ENCODE data around the gene ARFIP1. TPM values are rescaled to one million over a fixed set of nuclear protein-coding genes. Genes with fewer than 3 reads are reported as not detected.

Gene ARFIP1
- polyA plus RNA-seq, 3 donors = 11.7 to 28.4 (median 27.2) TPM

DNA sequence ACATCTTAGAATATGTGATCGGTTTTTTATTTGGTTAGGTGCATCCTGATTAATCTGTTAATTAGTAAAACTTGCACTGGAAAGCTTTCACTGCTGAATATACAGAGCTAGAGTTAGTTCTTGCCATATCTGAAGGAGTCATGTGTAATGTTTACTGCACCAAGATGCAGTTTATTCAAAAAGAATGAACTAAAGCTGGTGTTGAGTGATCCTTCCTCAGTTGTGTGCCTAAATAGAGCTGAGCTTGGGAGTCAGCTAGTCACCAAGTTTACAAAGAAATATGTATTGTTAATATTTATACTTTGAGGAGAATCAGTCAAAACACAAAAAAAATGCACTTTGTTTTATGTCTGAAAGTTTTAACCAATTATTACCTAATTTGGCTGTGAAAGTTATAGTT lies 102.2 kb downstream of the ARFIP1 start:
- Mint-ChIP-seq H3K36me3 (peaks cover 49 to 62% of the 10 kb centered on the region in 2 donors), H3K27me3 (ENCODE audit: low read depth in 3 of 3) (no peaks in the 10 kb centered on the region), H3K9me3 (peaks cover 5 to 11% (median 8%) of the 10 kb centered on the region in 7 donors), H3K4me3 (no peak overlapping the region), H3K27ac (no peak overlapping the region), H3K4me1 (peaks cover 9% of the 10 kb centered on the region)
- DNase-seq = no peak
- Histone ChIP-seq H3K79me2 (ENCODE audit: insufficient read depth, low read length) (no peaks in the 10 kb centered on the region), H3K27me3 (ENCODE audit: control insufficient read depth in 2 of 2, insufficient read depth in 2 of 2, low read length in 2 of 2) (no peaks in the 10 kb centered on the region), H3K4me3 (replicated peaks in 1 of 3; ENCODE audit: low read depth in 2 of 3, low read length in 3 of 3) (no peak overlapping the region), H3K36me3 (replicated peaks in 1 of 2; ENCODE audit: control insufficient read depth in 1 of 2, insufficient read depth in 2 of 2, low read length in 2 of 2) (peaks cover 37 to 62% of the 10 kb centered on the region in 2 donors), H3K27ac (ENCODE audit: low read depth in 1 of 2, low read length in 2 of 2) (no peak overlapping the region), H3K9ac (ENCODE audit: insufficient read depth, low read length, poor library complexity, severe bottlenecking) (no peak overlapping the region), H3K4me2 (replicated peaks; ENCODE audit: extremely low read depth, low read length, poor library complexity, severe bottlenecking) (no peak overlapping the region), H3K4me1 (ENCODE audit: control insufficient read depth in 1 of 2, insufficient read depth in 2 of 2, low read length in 2 of 2) (peaks cover 0 to 4% of the 10 kb centered on the region in 2 donors), H2AFZ (ENCODE audit: insufficient read depth, low read depth, low read length, poor library complexity, severe bottlenecking) (no peak overlapping the region), H4K20me1 (ENCODE audit: insufficient read depth, low read length) (no peaks in the 10 kb centered on the region), H3K9me3 (replicated peaks in 1 of 2; ENCODE audit: control insufficient read depth in 1 of 2, insufficient read depth in 1 of 2, low read length in 2 of 2) (peaks cover 4 to 6% of the 10 kb centered on the region in 2 donors)
- WGBS (ENCODE audit: insufficient coverage) = no CpG with 5 or more reads among the region's 1 CpG
- intact Hi-C loops (cut with micrococcal nuclease) = no loop called here
- no peak for TF ChIP-seq CTCF (IDR thresholded peaks at IDR 0.05)

DNA sequence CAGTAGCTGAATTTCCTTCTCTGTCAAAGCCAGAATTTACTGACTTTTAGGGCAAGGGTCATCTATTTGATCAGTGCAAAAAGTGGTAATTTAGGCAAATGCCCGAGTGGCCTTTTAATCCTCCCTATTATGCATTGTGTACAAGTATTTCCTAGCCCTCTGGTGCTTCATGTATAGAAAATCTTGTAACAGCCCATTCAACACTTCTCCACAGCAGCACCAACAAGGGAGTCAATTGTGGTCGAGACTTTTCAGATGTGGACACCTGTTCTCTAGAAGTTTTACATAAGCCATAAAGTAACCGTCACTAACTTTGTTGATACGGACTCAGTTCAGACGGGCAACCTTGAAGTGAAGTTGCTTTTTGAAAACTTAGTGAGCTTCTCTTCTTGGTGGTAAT lies 105.4 kb downstream of the ARFIP1 start:
- Mint-ChIP-seq H3K4me3 (no peak overlapping the region), H3K9me3 (no peaks in the 10 kb centered on the region), H3K27ac (no peak overlapping the region), H3K36me3 (peaks cover 58 to 68% of the 10 kb centered on the region in 2 donors), H3K4me1 (peaks cover 2% of the 10 kb centered on the region), H3K27me3 (ENCODE audit: low read depth in 3 of 3) (no peaks in the 10 kb centered on the region)
- Histone ChIP-seq H3K27ac (ENCODE audit: low read depth in 1 of 2, low read length in 2 of 2) (no peak overlapping the region), H3K4me2 (replicated peaks; ENCODE audit: extremely low read depth, low read length, poor library complexity, severe bottlenecking) (no peak overlapping the region), H3K9me3 (replicated peaks in 1 of 2; ENCODE audit: control insufficient read depth in 1 of 2, insufficient read depth in 1 of 2, low read length in 2 of 2) (no peaks in the 10 kb centered on the region), H3K9ac (ENCODE audit: insufficient read depth, low read length, poor library complexity, severe bottlenecking) (no peak overlapping the region), H3K4me1 (ENCODE audit: control insufficient read depth in 1 of 2, insufficient read depth in 2 of 2, low read length in 2 of 2) (peaks cover 0 to under 1% of the 10 kb centered on the region in 2 donors), H2AFZ (ENCODE audit: insufficient read depth, low read depth, low read length, poor library complexity, severe bottlenecking) (no peak overlapping the region), H3K27me3 (ENCODE audit: control insufficient read depth in 2 of 2, insufficient read depth in 2 of 2, low read length in 2 of 2) (no peaks in the 10 kb centered on the region), H4K20me1 (ENCODE audit: insufficient read depth, low read length) (no peaks in the 10 kb centered on the region), H3K36me3 (replicated peaks in 1 of 2; ENCODE audit: control insufficient read depth in 1 of 2, insufficient read depth in 2 of 2, low read length in 2 of 2) (peaks cover 51 to 71% of the 10 kb centered on the region in 2 donors), H3K4me3 (replicated peaks in 1 of 3; ENCODE audit: low read depth in 2 of 3, low read length in 3 of 3) (no peak overlapping the region), H3K79me2 (ENCODE audit: insufficient read depth, low read length) (no peaks in the 10 kb centered on the region)
- 100% methylated on average over 1 of the region's 5 CpGs for WGBS (ENCODE audit: insufficient coverage)
- intact Hi-C loops (cut with micrococcal nuclease) = no loop called here
- no peak for TF ChIP-seq CTCF (IDR thresholded peaks at IDR 0.05)
- no peak for DNase-seq
